K562 (cell line): ENCODE data around the gene BLCAP. TPM values are rescaled to one million over a fixed set of nuclear protein-coding genes. Genes with fewer than 3 reads are reported as not detected.

ENCODE experiments used
- ATAC-seq: fragments of 200-7000 bp; cut with Tn5 transposase; 3 replicates; pipeline ENCODE4 v1.9.1; 2020; ENCODE audit warnings: moderate library complexity
- BruUV-seq: library from RNA; stranded (reverse); fragments of 400-500 nt; replicated peaks from 2 replicates; lab custom pipeline; 2021; lab: Mats Ljungman, UMichigan
- CTCF ChIA-PET: fragments of 300-600 bp; formaldehyde crosslinking; extraction: SDS; loops from one replicate; lab custom pipeline; 2021; ENCODE audit warnings: low intra/inter-chr PET ratio; lab: Yijun Ruan, JAX
- POLR2A ChIA-PET: fragments of 300-600, 350-650 bp; sonication (Branson Sonifier 250); formaldehyde crosslinking; extraction: SDS; loops from one replicate; lab custom pipeline; 2021; ENCODE audit warnings: antibody characterized with exemption, inconsistent platforms; lab: Yijun Ruan, JAX
- DNase-seq, 4 experiments: peaks; one replicate each; pipeline versions ENCODE4 v3.0.0 to v3.0.0-alpha.2; 2011 to 2018; ENCODE audit warnings: low spot score in 3 of 4, mixed read lengths in 3 of 4; ENCODE audit errors: extremely low read depth in 1 of 4
- FAIRE-seq: peaks from 2 replicates; lab custom pipeline; 2011; peaks lifted over from hg19 to GRCh38; lab: Jason Lieb, UNC
- H2AFZ ChIP-seq: 2 replicates; pipeline ENCODE4 v1.6.0; 2011; ENCODE audit warnings: low read depth, low read length, control low read depth, inconsistent platforms
- H3K27ac ChIP-seq: fragments of 200-600 bp; 3 replicates; pipeline ENCODE4 v1.8.0; 2011; ENCODE audit warnings: low read depth, mild to moderate bottlenecking, control low read depth, inconsistent platforms, low read length, moderate library complexity, mixed read lengths; ENCODE audit errors: extremely low read depth
- H3K27me3 ChIP-seq, 2 experiments: fragments of 300-600 bp in 1 of 2; 2 replicates in 1 of 2; 3 replicates in 1 of 2; pipeline versions ENCODE4 v1.6.0 to v1.8.0; 2011; ENCODE audit warnings: inconsistent platforms in 2 of 2, low read length in 2 of 2, mild to moderate bottlenecking in 1 of 2, mixed read lengths in 1 of 2, moderate library complexity in 1 of 2; ENCODE audit not compliant: control insufficient read depth in 2 of 2, insufficient read depth in 2 of 2
- H3K36me3 ChIP-seq: fragments of 300-600 bp; 3 replicates; pipeline ENCODE4 v1.8.0; 2011; ENCODE audit warnings: mild to moderate bottlenecking, low read length, inconsistent platforms; ENCODE audit not compliant: control insufficient read depth, insufficient read depth
- H3K4me1 ChIP-seq, 2 experiments: fragments of 200-600 bp in 1 of 2; replicated peaks in 1 of 2; 2 replicates in 1 of 2; 3 replicates in 1 of 2; pipeline versions ENCODE4 v1.5.1 to v1.8.0; 2011; ENCODE audit warnings: inconsistent platforms in 2 of 2, low read length in 2 of 2, mild to moderate bottlenecking in 1 of 2, mixed read lengths in 1 of 2, moderate library complexity in 1 of 2; ENCODE audit not compliant: control insufficient read depth in 2 of 2, insufficient read depth in 2 of 2
- H3K4me2 ChIP-seq: 2 replicates; pipeline ENCODE4 v1.6.1; 2011; ENCODE audit warnings: low read length, control low read depth, inconsistent platforms, mixed read lengths; ENCODE audit not compliant: insufficient read depth
- H3K4me3 ChIP-seq: fragments of 200-600 bp; sonication (generic), shearing (Covaris generic); 2 replicates; pipeline ENCODE4 v1.5.1; 2016; ENCODE audit warnings: control low read depth, inconsistent platforms
- H3K79me2 ChIP-seq: fragments of 200-600 bp; 3 replicates; pipeline ENCODE4 v1.8.0; 2011; ENCODE audit warnings: low read length, inconsistent platforms; ENCODE audit not compliant: control insufficient read depth, insufficient read depth
- H3K9ac ChIP-seq, 2 experiments: 2 replicates each; pipeline versions ENCODE4 v1.6.0 to v1.6.1; 2011; ENCODE audit warnings: low read depth in 2 of 2, low read length in 2 of 2, control low read depth in 1 of 2, inconsistent platforms in 1 of 2, mild to moderate bottlenecking in 1 of 2, mixed read lengths in 1 of 2; ENCODE audit not compliant: insufficient read depth in 1 of 2
- H3K9me1 ChIP-seq: one replicate; pipeline ENCODE4 v1.6.0; 2011; ENCODE audit warnings: inconsistent platforms, mild to moderate bottlenecking, low read length, moderate library complexity; ENCODE audit not compliant: control insufficient read depth, insufficient read depth
- H3K9me3 ChIP-seq: replicated peaks from 2 replicates; pipeline ENCODE4 v1.5.1; 2011; ENCODE audit warnings: low read depth, low read length, inconsistent platforms; ENCODE audit not compliant: control insufficient read depth, insufficient read depth
- H4K20me1 ChIP-seq: replicated peaks from 2 replicates; pipeline ENCODE4 v1.6.1; 2011; ENCODE audit warnings: low read length, inconsistent platforms, mixed read lengths; ENCODE audit not compliant: control insufficient read depth, insufficient read depth
- ARNT ChIP-seq, 2 experiments: fragments of 450-650 bp; IDR thresholded peaks; 2 replicates each; pipeline ENCODE4 v1.6.1; 2016; ENCODE audit warnings: mild to moderate bottlenecking in 1 of 2
- ILF3 ChIP-seq: fragments of 450-650 bp; IDR thresholded peaks from 2 replicates; pipeline ENCODE4 v1.6.1; 2018; ENCODE audit warnings: antibody characterized with exemption, mild to moderate bottlenecking, moderate library complexity, borderline replicate concordance
- MCM7 ChIP-seq, 2 experiments: fragments of 450-650 bp; IDR thresholded peaks; 2 replicates each; pipeline ENCODE4 v1.6.1; 2016 to 2018
- RBFOX2 ChIP-seq: fragments of 200-400 bp; formaldehyde crosslinking; IDR thresholded peaks from 2 replicates; pipeline ENCODE4 v1.6.1; 2017; ENCODE audit warnings: low read depth, mild to moderate bottlenecking, low read length, moderate library complexity
- RHOXF2B ChIP-seq: fragments of 250-450 bp; sonication (Bioruptor Pico); conservative IDR thresholded peaks from 2 replicates; pipeline ENCODE4 v1.5.1; 2021
- SETDB1 ChIP-seq: IDR thresholded peaks from one replicate; pipeline ENCODE4 v1.6.1; 2012; ENCODE audit warnings: low read length, control low read depth, inconsistent platforms
- TGIF2 ChIP-seq: sonication (generic); formaldehyde crosslinking; IDR thresholded peaks from 2 replicates; pipeline ENCODE4 v1.8.1; 2022; ENCODE audit warnings: mild to moderate bottlenecking, missing genetic modification reagents, moderate library complexity
- ZBTB33 ChIP-seq: sonication (generic); formaldehyde crosslinking; IDR thresholded peaks from 2 replicates; pipeline ENCODE4 v1.8.1; 2023; ENCODE audit warnings: mild to moderate bottlenecking, missing genetic modification reagents
- WGBS: fragments of 100-300 bp; shearing (Covaris generic); methylation state at CpG from one replicate; pipeline ENCODE4 v1.1.6; 2016; ENCODE audit warnings: low coverage, mixed read lengths; ENCODE audit not compliant: insufficient coverage; ENCODE audit errors: missing lambda C conversion rate; 5-methylcytosine and 5-hydroxymethylcytosine counted together
- in situ Hi-C: fragments of 300-500 bp; cut with MboI; formaldehyde crosslinking; loops from 4 replicates; pipeline ENCODE4 v1.15.0; 2018; ENCODE audit warnings: inconsistent platforms, mixed read lengths
- intact Hi-C: fragments of 100-400 bp; cut with micrococcal nuclease; formaldehyde crosslinking; loops from 2 replicates; pipeline ENCODE4 v1.14.2; 2022
- polyA plus RNA-seq, 8 experiments: library from polyadenylated mRNA; depleted of rRNA in 4 of 8; stranded (reverse) in 5 of 8; unstranded in 3 of 8; fragments of >200 nt; fragmentation: Nextera tagmentation in 2 of 8; fragmentation: Illumina TruSeq in 1 of 8; extraction: Ambion mirVana in 2 of 8; extraction: Trizol in 1 of 8; gene quantifications; 2 replicates each; pipeline versions ENCODE4 v1.2.1 to v1.2.3, GENCODE V29; 2011 to 2014; ENCODE audit warnings: inconsistent platforms in 1 of 8, missing spikeins in 1 of 8
- total RNA-seq, 7 experiments: library from RNA; depleted of rRNA in 6 of 7; stranded (reverse); fragments of >200 nt in 6 of 7; fragmentation: Illumina TruSeq in 2 of 7; extraction: Trizol in 2 of 7; gene quantifications; 2 replicates each; pipeline versions ENCODE4 v1.2.1 to v1.2.3, GENCODE V29; 2011 to 2021; ENCODE audit warnings: low replicate concordance in 1 of 7
- TF ChIP-seq, protein P1 (sequence below): fragments of 250-450 bp; sonication (Bioruptor Pico); IDR thresholded peaks from 2 replicates; pipeline ENCODE4 v1.4.0; 2020; ENCODE audit warnings: mild to moderate bottlenecking, moderate library complexity

BLCAP gene
- total and polyA plus RNA-seq, 9 of the 15 experiments (the other 6 are each of a cell fraction or from before 2014, with no cell fraction given) = 16.9 to 41.5 (median 27.6) TPM

- TF ChIP-seq, protein P1, sequence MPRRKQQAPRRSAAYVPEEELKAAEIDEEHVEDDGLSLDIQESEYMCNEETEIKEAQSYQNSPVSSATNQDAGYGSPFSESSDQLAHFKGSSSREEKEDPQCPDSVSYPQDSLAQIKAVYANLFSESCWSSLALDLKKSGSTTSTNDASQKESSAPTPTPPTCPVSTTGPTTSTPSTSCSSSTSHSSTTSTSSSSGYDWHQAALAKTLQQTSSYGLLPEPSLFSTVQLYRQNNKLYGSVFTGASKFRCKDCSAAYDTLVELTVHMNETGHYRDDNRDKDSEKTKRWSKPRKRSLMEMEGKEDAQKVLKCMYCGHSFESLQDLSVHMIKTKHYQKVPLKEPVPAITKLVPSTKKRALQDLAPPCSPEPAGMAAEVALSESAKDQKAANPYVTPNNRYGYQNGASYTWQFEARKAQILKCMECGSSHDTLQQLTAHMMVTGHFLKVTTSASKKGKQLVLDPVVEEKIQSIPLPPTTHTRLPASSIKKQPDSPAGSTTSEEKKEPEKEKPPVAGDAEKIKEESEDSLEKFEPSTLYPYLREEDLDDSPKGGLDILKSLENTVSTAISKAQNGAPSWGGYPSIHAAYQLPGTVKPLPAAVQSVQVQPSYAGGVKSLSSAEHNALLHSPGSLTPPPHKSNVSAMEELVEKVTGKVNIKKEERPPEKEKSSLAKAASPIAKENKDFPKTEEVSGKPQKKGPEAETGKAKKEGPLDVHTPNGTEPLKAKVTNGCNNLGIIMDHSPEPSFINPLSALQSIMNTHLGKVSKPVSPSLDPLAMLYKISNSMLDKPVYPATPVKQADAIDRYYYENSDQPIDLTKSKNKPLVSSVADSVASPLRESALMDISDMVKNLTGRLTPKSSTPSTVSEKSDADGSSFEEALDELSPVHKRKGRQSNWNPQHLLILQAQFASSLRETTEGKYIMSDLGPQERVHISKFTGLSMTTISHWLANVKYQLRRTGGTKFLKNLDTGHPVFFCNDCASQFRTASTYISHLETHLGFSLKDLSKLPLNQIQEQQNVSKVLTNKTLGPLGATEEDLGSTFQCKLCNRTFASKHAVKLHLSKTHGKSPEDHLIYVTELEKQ (CRISPR knock-in tag) = no peak
- no peak for TF ChIP-seq ARNT (IDR thresholded peaks at IDR 0.05)
- no peak for TF ChIP-seq ILF3
- TF ChIP-seq MCM7 (IDR thresholded peaks at IDR 0.05) = no peak
- no peak for TF ChIP-seq TGIF2 (CRISPR knock-in tag)
Measured at GRCh38 chr20:37522260-37523011, 5.2 kb downstream of the BLCAP start (continued).

- Histone ChIP-seq H3K27me3 (no peaks in the 10 kb centered on the region), H3K9ac (no peak within 1 kb of the TSS), H3K36me3 (peaks cover 27% of the 10 kb centered on the region; the same call in 1 of the 3 replicates), H4K20me1 (no peaks in the 10 kb centered on the region; the same call in 1 of the 2 replicates), H2AFZ (no peak within 1 kb of the TSS), H3K79me2 (peaks cover 35% of the 10 kb centered on the region), H3K4me3 (no peak within 1 kb of the TSS), H3K4me1 (peaks cover 17% of the 10 kb centered on the region in 2 experiments), H3K4me2 (no peak within 1 kb of the TSS), H3K9me3 (no peaks in the 10 kb centered on the region; the same call in 1 of the 2 replicates), H3K27ac (no peak within 1 kb of the TSS)
- intact Hi-C loops = no loop called here
- DNase-seq (peak in 2 of 4 experiments; percentile 59 to 60), ATAC-seq (no peak), FAIRE-seq (no peak)
- no TSS peak for BruUV-seq
- POLR2A ChIA-PET = no interaction called here
- in situ Hi-C loops = no loop called here
- CTCF ChIA-PET = no interaction called here
- 95% methylated on average over 17 of the region's 69 CpGs for WGBS
- peak; percentile 99 for TF ChIP-seq ZBTB33
- TF ChIP-seq SETDB1 = no peak
- no peak for TF ChIP-seq RHOXF2B (CRISPR knock-in tag)
- 0 out of 2 replicates have a peak, but pooled peaks have one; percentile 18 for TF ChIP-seq RBFOX2
- TF ChIP-seq, all 486 proteins: peak for 2
- H3K9me1 ChIP-seq = peaks cover 4% of the 10 kb centered on the region
Measured at GRCh38 chr20:37521061-37521771, 6.5 kb downstream of the BLCAP start, which contains the start of gene NNAT. Gene NNAT, plus strand, starts transcription at chr20:37521250. Its CDS starts 82 bp downstream, at chr20:37521332.
